Endodermal cell (in vitro differentiated cells): ENCODE data around the gene MEX3A. TPM values are rescaled to one million over a fixed set of nuclear protein-coding genes. Genes with fewer than 3 reads are reported as not detected.

Source experiments
- DNase-seq: peaks from one replicate; pipeline ENCODE4 v3.0.0-alpha.2; 2017
- H3K27ac ChIP-seq: 2 replicates; pipeline ENCODE4 v1.5.1; 2013; ENCODE audit warnings: mild to moderate bottlenecking, low read depth, low read length, moderate library complexity
- H3K27me3 ChIP-seq: 2 replicates; pipeline ENCODE4 v1.6.1; 2013; ENCODE audit warnings: mild to moderate bottlenecking, low read length, moderate library complexity; ENCODE audit not compliant: insufficient read depth, control insufficient read depth, poor library complexity, severe bottlenecking
- H3K36me3 ChIP-seq: 2 replicates; pipeline ENCODE4 v1.7.0; 2013; ENCODE audit warnings: mild to moderate bottlenecking, low read length, moderate library complexity; ENCODE audit not compliant: control insufficient read depth, insufficient read depth
- H3K4me1 ChIP-seq: one replicate; pipeline ENCODE4 v1.7.0; 2013; ENCODE audit warnings: low read length; ENCODE audit not compliant: control insufficient read depth, insufficient read depth
- H3K4me3 ChIP-seq: 2 replicates; pipeline ENCODE4 v1.5.1; 2013; ENCODE audit warnings: mild to moderate bottlenecking, low read length, moderate library complexity
- H3K9ac ChIP-seq: 2 replicates; pipeline ENCODE4 v1.6.1; 2013; ENCODE audit warnings: mild to moderate bottlenecking, low read length, moderate library complexity; ENCODE audit not compliant: poor library complexity, severe bottlenecking; ENCODE audit errors: extremely low read depth
- H3K9me3 ChIP-seq: 2 replicates; pipeline ENCODE4 v1.6.1; 2013; ENCODE audit warnings: mild to moderate bottlenecking, low read length, moderate library complexity; ENCODE audit not compliant: control insufficient read depth
- H3K27ac Mint-ChIP-seq: 2 replicates; pipeline ENCODE4 v1.8.0; 2020; ENCODE audit warnings: mixed read lengths
- H3K27me3 Mint-ChIP-seq: 2 replicates; pipeline ENCODE4 v1.8.0; 2021; ENCODE audit warnings: mild to moderate bottlenecking, mixed read lengths; ENCODE audit not compliant: insufficient read depth
- H3K36me3 Mint-ChIP-seq: 2 replicates; pipeline ENCODE4 v1.8.0; 2020; ENCODE audit warnings: low read depth, mixed read lengths
- H3K4me1 Mint-ChIP-seq: 2 replicates; pipeline ENCODE4 v1.8.0; 2020; ENCODE audit warnings: mixed read lengths
- H3K4me3 Mint-ChIP-seq: 2 replicates; pipeline ENCODE4 v1.8.0; 2020; ENCODE audit warnings: mild to moderate bottlenecking, moderate library complexity, mixed read lengths
- H3K9me3 Mint-ChIP-seq: 2 replicates; pipeline ENCODE4 v1.8.0; 2020; ENCODE audit warnings: mild to moderate bottlenecking, mixed read lengths
- CTCF ChIP-seq: fragments of 200-600 bp; sonication (generic); conservative IDR thresholded peaks from 2 replicates; pipeline ENCODE4 v1.5.0; 2021; ENCODE audit warnings: antibody characterized with exemption, mild to moderate bottlenecking
- WGBS, 2 experiments: methylation state at CpG; one replicate each; pipeline versions ENCODE4 v1.1.5 to v1.1.7; 2013; ENCODE audit warnings: missing lambda C conversion rate in 2 of 2, mixed read lengths in 1 of 2; ENCODE audit not compliant: insufficient coverage in 1 of 2, insufficient read length in 1 of 2; 5-methylcytosine and 5-hydroxymethylcytosine counted together
- total RNA-seq, 2 donors: library from RNA; stranded (reverse); fragmentation: NEBNext Ultra II Directional in 1 of 2; extraction: Animal tissue kit (Norgen Biotek cat#: 25700) in 1 of 2; gene quantifications; 2 replicates in 1 of 2; 3 replicates in 1 of 2; pipeline ENCODE4 v1.2.1, GENCODE V29; 2021

MEX3A gene
- total RNA-seq, 2 donors from 2014 or later, result 91.8 to 94.3 TPM

- no peaks in the 10 kb centered on the region for H3K9me3 Mint-ChIP-seq
- Histone ChIP-seq H3K4me1 (peaks cover 12% of the 10 kb centered on the region), H3K4me3 (no peak overlapping the region), H3K9ac (no peak overlapping the region), H3K9me3 (no peaks in the 10 kb centered on the region), H3K27ac (peak overlapping the region; percentile 75), H3K27me3 (no peaks in the 10 kb centered on the region), H3K36me3 (peaks cover 24% of the 10 kb centered on the region)
- no peak overlapping the region for H3K4me3 Mint-ChIP-seq
- peaks cover 47% of the 10 kb centered on the region for H3K36me3 Mint-ChIP-seq
- TF ChIP-seq CTCF, result no peak
- 80 to 87% methylated on average over 1 to 4 of the region's 4 CpGs for whole genome bisulfite sequencing, 2 experiments
- peak; percentile 45 for DNase-seq
- no peaks in the 10 kb centered on the region for H3K27me3 Mint-ChIP-seq
- H3K27ac Mint-ChIP-seq, result peak overlapping the region; percentile 61
- peaks cover 41% of the 10 kb centered on the region for H3K4me1 Mint-ChIP-seq
Measured at GRCh38 chr1:156070548-156070947, 11.7 kb downstream of the MEX3A start.

GRCh38 chr1:156069490-156070455, 12.5 kb downstream of the MEX3A start:
- Mint-ChIP-seq H3K27me3 (no peaks in the 10 kb centered on the region), H3K36me3 (peaks cover 43% of the 10 kb centered on the region), H3K9me3 (no peaks in the 10 kb centered on the region), H3K4me3 (no peak overlapping the region), H3K27ac (peak overlapping the region; percentile 61), H3K4me1 (peaks cover 41% of the 10 kb centered on the region)
- DNase-seq, result no peak
- H3K9me3 ChIP-seq, result no peaks in the 10 kb centered on the region
- H3K27me3 ChIP-seq, result no peaks in the 10 kb centered on the region
- 93 to 100% methylated on average over 2 to 3 of the region's 3 CpGs for WGBS, 2 experiments
- H3K27ac ChIP-seq, result peak overlapping the region; percentile 75
- peaks cover 8% of the 10 kb centered on the region for H3K4me1 ChIP-seq
- H3K4me3 ChIP-seq, result no peak overlapping the region
- no peak for TF ChIP-seq CTCF
- no peak overlapping the region for H3K9ac ChIP-seq
- peaks cover 17% of the 10 kb centered on the region for H3K36me3 ChIP-seq

GRCh38 chr1:156067262-156067661, 15.0 kb downstream of the MEX3A start:
- Histone ChIP-seq H3K4me3 (no peak overlapping the region), H3K36me3 (peaks cover under 1% of the 10 kb centered on the region), H3K9me3 (no peaks in the 10 kb centered on the region), H3K4me1 (peaks cover 2% of the 10 kb centered on the region), H3K27me3 (no peaks in the 10 kb centered on the region), H3K27ac (no peak overlapping the region), H3K9ac (no peak overlapping the region)
- Mint-ChIP-seq H3K9me3 (no peaks in the 10 kb centered on the region), H3K27me3 (no peaks in the 10 kb centered on the region), H3K4me1 (peaks cover 31% of the 10 kb centered on the region), H3K36me3 (peaks cover 32% of the 10 kb centered on the region), H3K27ac (no peak overlapping the region), H3K4me3 (no peak overlapping the region)
- no peak for TF ChIP-seq CTCF
- no peak for DNase-seq
- 81 to 100% methylated on average over 2 of the region's 2 CpGs for WGBS, 2 experiments
